GM06990 (cell line): ENCODE results near the gene CRYBA2.

Experiments
- DNase-seq: peaks from one replicate; pipeline ENCODE4 v3.0.0-alpha.2; 2011; ENCODE audit not compliant: insufficient read length; ENCODE audit errors: extremely low read depth
- H3K27me3 ChIP-seq: replicated peaks from 2 replicates; pipeline ENCODE4 v1.6.0; 2011; ENCODE audit warnings: low read length; ENCODE audit not compliant: control insufficient read depth, insufficient read depth
- H3K36me3 ChIP-seq: 2 replicates; pipeline ENCODE4 v1.5.1; 2011; ENCODE audit warnings: low read length; ENCODE audit not compliant: control insufficient read depth, insufficient read depth
- H3K4me3 ChIP-seq: replicated peaks from 2 replicates; pipeline ENCODE4 v1.5.1; 2011; ENCODE audit warnings: low read depth, mild to moderate bottlenecking, control low read depth, low read length
- TF ChIP-seq, protein P1 (sequence below): IDR thresholded peaks from 2 replicates; pipeline ENCODE4 v1.5.1; 2011; ENCODE audit warnings: low read length, control low read depth, mild to moderate bottlenecking, inconsistent platforms; ENCODE audit not compliant: insufficient read depth, poor library complexity, severe bottlenecking

CRYBA2 gene

DNA sequence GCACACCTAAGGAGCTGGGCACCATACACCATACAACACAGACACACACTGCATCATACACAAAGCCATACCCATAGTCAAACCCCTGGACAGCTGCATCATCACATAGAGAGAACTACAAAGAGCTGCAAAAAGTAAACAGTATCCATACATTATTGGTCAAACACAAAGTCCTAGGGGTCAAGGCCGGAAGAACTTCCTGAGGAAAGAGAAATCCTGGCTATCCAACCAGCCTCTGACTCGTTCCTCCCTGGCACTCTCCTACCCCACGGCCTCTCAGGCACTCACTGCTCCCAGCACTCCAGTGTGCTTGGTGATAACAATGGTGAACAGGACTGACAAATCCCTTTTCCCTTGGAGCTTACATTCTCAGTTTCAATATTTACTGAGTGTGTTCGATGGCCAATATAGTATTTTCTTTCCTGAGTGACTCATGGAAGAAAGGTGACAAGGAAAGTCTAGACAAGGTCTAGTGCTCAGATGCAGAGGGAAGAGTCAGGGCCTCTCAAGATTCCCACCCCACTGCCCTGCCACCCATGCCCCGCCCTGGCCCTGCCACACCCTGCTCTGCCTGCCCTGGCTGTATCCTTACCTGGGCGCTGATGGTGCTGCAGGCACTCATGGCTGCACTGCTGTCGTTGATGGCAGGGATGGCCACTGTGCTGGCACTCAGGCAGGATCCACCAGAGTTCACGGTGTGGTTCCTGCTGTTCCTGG is 44.7 kb upstream of the CRYBA2 start:
- no peak for DNase-seq
- Histone ChIP-seq H3K4me3 (no peak overlapping the region), H3K27me3 (no peaks in the 10 kb centered on the region; the same call in 1 of the 2 replicates), H3K36me3 (no peaks in the 10 kb centered on the region)
- TF ChIP-seq, protein P1, sequence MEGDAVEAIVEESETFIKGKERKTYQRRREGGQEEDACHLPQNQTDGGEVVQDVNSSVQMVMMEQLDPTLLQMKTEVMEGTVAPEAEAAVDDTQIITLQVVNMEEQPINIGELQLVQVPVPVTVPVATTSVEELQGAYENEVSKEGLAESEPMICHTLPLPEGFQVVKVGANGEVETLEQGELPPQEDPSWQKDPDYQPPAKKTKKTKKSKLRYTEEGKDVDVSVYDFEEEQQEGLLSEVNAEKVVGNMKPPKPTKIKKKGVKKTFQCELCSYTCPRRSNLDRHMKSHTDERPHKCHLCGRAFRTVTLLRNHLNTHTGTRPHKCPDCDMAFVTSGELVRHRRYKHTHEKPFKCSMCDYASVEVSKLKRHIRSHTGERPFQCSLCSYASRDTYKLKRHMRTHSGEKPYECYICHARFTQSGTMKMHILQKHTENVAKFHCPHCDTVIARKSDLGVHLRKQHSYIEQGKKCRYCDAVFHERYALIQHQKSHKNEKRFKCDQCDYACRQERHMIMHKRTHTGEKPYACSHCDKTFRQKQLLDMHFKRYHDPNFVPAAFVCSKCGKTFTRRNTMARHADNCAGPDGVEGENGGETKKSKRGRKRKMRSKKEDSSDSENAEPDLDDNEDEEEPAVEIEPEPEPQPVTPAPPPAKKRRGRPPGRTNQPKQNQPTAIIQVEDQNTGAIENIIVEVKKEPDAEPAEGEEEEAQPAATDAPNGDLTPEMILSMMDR = no peak

DNA sequence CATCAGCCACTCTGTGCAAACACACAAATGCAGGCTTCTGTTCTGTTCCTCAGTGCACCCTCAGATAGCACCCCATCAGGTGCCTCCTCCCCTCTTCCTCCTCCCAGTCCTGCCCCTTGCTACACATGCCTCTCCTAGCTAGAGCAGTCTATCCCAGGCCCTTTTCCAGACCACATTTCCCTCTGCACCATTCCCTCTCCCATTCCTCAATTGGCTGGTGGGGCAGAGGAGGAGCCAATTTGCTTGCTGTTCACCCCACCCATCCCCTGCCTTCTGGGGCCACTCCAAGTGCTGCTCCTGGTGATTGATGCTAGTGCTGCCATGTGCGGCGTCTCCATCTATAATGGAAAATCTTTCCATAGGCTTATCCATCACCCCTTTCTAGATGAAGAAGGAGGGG is 42.7 kb upstream of the CRYBA2 start:
- no peak for DNase-seq
- H3K4me3 ChIP-seq = no peak overlapping the region
- H3K36me3 ChIP-seq = no peaks in the 10 kb centered on the region
- H3K27me3 ChIP-seq = no peaks in the 10 kb centered on the region; the same call in 1 of the 2 replicates
- TF ChIP-seq, protein P1 = no peak

DNA sequence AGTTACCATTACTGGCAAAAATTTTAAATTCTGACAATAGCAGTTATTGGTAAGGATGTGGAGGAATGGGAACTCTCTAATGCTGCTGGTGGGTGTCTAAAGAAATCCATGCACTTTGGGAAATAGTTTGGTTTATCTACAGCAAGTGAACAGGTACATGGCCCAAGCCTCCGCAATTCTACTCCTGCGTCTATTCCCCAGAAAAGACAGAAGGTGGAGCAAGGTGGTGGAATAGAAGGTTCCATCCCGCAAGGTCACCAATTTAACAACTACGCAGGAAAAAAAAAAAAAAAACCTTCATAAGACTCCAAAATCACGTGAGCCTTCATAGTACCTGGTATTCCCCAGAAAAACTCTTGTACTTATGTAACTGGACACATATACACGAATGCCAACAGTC is 41.6 kb upstream of the CRYBA2 start:
- no peaks in the 10 kb centered on the region for H3K36me3 ChIP-seq
- H3K27me3 ChIP-seq = no peaks in the 10 kb centered on the region; the same call in 1 of the 2 replicates
- TF ChIP-seq, protein P1 = no peak
- no peak for DNase-seq
- no peak overlapping the region for H3K4me3 ChIP-seq

DNA sequence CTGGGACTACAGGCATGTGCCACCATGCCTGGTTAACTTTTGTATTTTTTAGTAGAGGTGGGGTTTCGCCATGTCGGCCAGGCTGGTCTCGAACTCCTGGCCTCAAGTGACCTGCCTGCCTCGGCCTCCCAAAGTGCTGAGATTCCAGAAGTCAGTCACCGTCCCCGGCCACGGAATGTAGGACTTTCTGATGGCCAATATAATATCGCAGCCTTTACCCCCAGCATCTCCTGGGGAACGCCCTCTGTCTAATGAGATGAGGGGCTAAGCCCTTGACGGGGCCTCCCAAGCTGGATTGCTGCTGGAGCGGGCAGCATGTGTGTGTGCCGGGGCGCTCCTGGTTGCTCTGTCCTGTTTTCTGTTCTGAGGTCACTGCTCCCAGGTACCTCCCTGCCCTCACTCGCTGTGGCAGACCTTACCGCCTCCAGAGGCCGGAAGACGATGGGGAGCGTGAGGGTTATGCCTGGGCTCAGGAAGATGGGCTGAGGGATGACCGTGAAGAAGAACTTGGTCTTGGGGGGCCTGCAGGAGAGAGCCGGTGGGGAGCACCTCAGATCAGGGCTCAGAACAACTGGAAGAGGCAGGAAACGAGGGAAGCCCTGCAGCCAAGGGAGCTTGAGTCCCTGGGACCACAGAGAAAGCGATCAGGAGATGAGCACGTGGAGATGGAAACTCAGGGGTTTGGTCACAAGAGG is 39.0 kb upstream of the CRYBA2 start:
- no peak overlapping the region for H3K4me3 ChIP-seq
- no peak for DNase-seq
- TF ChIP-seq, protein P1 = no peak
- H3K36me3 ChIP-seq = no peaks in the 10 kb centered on the region
- H3K27me3 ChIP-seq = no peaks in the 10 kb centered on the region

DNA sequence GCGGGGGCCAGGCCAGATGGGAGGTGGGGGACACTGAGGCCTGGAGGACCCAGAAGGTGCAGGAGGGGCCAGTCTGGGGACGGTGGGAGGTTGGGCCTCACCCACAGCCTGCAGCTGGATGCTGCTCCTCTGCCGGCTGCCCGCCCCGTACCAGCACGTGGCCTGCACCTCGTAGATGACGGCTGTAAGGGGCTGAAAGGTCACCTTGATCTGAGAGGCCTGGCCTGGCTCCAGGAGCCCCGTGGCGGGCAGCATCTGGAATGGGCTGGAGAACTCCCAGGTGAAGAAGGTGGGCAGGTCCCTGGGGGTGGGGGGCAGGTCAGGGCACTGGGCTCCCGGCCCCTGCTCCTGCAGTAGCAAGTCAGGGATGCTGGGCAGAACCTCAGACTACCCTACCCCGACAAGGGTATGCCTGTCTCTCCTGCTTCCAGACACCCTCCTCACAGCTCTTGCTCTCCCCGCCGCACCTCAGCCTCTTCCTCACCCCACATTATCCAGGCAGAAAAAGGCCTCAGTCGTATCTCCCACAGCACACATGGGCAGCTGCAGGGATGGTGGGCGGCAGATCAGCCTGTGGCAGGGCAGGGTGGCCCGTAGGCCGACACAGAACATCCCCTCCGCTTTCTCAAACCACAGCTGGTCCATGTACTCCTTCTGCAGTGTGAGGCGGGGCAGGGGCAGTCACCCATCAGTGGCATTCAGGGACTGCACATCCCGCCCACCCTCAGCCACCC is 38.0 kb upstream of the CRYBA2 start:
- Histone ChIP-seq H3K36me3 (no peaks in the 10 kb centered on the region), H3K27me3 (no peaks in the 10 kb centered on the region), H3K4me3 (no peak overlapping the region)
- no peak for DNase-seq
- TF ChIP-seq, protein P1 = no peak
